ENCODE data around the gene GLT1D1.

DNA sequence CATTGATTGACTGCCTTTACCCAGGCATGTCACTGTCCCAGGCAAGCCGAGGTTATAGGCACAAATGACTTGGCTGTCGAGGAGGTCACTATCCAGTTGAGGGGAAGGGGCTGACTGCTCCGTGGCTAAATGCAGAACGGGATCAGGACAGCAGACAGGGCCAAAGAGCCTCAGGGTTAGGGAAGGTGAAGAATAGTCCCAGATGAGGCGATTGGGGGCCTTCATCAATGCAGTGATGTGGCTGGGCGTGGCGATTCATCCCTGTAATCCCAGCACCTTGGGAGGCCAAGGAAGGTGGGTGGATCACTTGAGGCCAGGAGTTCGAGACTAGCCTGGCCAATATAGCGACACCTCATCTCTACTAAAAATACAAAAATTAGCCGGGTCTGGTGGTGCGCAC, 10.7 kb upstream of the GLT1D1 start:
- TF ChIP-seq POLR2AphosphoS5 (IDR thresholded peaks at IDR 0.05) (no peak), POLR2A (IDR thresholded peaks at IDR 0.05) (no peak)
- TF ChIP-seq, protein P1, sequence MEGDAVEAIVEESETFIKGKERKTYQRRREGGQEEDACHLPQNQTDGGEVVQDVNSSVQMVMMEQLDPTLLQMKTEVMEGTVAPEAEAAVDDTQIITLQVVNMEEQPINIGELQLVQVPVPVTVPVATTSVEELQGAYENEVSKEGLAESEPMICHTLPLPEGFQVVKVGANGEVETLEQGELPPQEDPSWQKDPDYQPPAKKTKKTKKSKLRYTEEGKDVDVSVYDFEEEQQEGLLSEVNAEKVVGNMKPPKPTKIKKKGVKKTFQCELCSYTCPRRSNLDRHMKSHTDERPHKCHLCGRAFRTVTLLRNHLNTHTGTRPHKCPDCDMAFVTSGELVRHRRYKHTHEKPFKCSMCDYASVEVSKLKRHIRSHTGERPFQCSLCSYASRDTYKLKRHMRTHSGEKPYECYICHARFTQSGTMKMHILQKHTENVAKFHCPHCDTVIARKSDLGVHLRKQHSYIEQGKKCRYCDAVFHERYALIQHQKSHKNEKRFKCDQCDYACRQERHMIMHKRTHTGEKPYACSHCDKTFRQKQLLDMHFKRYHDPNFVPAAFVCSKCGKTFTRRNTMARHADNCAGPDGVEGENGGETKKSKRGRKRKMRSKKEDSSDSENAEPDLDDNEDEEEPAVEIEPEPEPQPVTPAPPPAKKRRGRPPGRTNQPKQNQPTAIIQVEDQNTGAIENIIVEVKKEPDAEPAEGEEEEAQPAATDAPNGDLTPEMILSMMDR (IDR thresholded peaks at IDR 0.05) = no peak
